ENCODE results near the gene ASIC2.
A peak's percentile ranks its signal among the peaks of the same experiment; 100 is the strongest.

ASIC2 gene

GRCh38 chr17:33302394-33302793, 9.3 kb upstream of the ASIC2 start:
- TF ChIP-seq CTCF (IDR thresholded peaks at IDR 0.05; ENCODE audit: low read depth, low read length), result no peak
- no peak overlapping the region for H3K4me3 ChIP-seq (replicated peaks in 1 of 2; ENCODE audit: low read depth in 2 of 2, low read length in 2 of 2)
- DNase-seq (ENCODE audit: low read depth in 2 of 2), result no peak

GRCh38 chr17:33300241-33300640, 7.1 kb upstream of the ASIC2 start:
- H3K4me3 ChIP-seq (replicated peaks in 1 of 2; ENCODE audit: low read depth in 2 of 2, low read length in 2 of 2), result no peak overlapping the region
- TF ChIP-seq CTCF (IDR thresholded peaks at IDR 0.05; ENCODE audit: low read depth, low read length), result no peak
- no peak for DNase-seq (ENCODE audit: low read depth in 2 of 2)

- no peak for DNase-seq (ENCODE audit: low read depth in 2 of 2)
- peak; percentile 4 for TF ChIP-seq CTCF (IDR thresholded peaks at IDR 0.05; ENCODE audit: low read depth, low read length)
- no peak overlapping the region for H3K4me3 ChIP-seq (replicated peaks in 1 of 2; ENCODE audit: low read depth in 2 of 2, low read length in 2 of 2)
These were observed 6.0 kb upstream of the ASIC2 start for GRCh38 chr17:33299115-33299514.

- H3K4me3 ChIP-seq (replicated peaks in 1 of 2; ENCODE audit: low read depth in 2 of 2, low read length in 2 of 2), result no peak overlapping the region
- DNase-seq (ENCODE audit: low read depth in 2 of 2), result no peak
- no peak for TF ChIP-seq CTCF (IDR thresholded peaks at IDR 0.05; ENCODE audit: low read depth, low read length)
These were observed 4.5 kb upstream of the ASIC2 start for GRCh38 chr17:33297643-33298042.

GRCh38 chr17:33294994-33295393, 1.9 kb upstream of the ASIC2 start:
- no peak for DNase-seq (ENCODE audit: low read depth in 2 of 2)
- TF ChIP-seq CTCF (IDR thresholded peaks at IDR 0.05; ENCODE audit: low read depth, low read length), result no peak
- H3K4me3 ChIP-seq (replicated peaks in 1 of 2; ENCODE audit: low read depth in 2 of 2, low read length in 2 of 2), result no peak overlapping the region

GRCh38 chr17:33292201-33292980, 704 bp downstream of the ASIC2 start:
- peak in 1 of 2 donors; percentile 27 for DNase-seq (ENCODE audit: low read depth in 2 of 2)
- TF ChIP-seq CTCF (IDR thresholded peaks at IDR 0.05; ENCODE audit: low read depth, low read length), result peak; percentile 7
- no peak overlapping the region for H3K4me3 ChIP-seq (replicated peaks in 1 of 2; ENCODE audit: low read depth in 2 of 2, low read length in 2 of 2)
